Astrocyte (in vitro differentiated cells and primary cell): ENCODE data around the gene SCYGR2. TPM values are rescaled to one million over a fixed set of nuclear protein-coding genes. Genes with fewer than 3 reads are reported as not detected.

Source experiments
- DNase-seq: peaks from one replicate; pipeline ENCODE4 v3.0.0-alpha.2; 2010; ENCODE audit warnings: low read depth
- FAIRE-seq: peaks from 2 replicates; lab custom pipeline; 2011; peaks lifted over from hg19 to GRCh38; lab: Jason Lieb, UNC
- H2AFZ ChIP-seq: 2 replicates; pipeline ENCODE4 v1.6.0; 2012; ENCODE audit warnings: low read depth, low read length, inconsistent platforms
- H3K27ac ChIP-seq: 2 replicates; pipeline ENCODE4 v1.5.1; 2011; ENCODE audit warnings: low read depth, low read length, inconsistent platforms
- H3K27me3 ChIP-seq: 2 replicates; pipeline ENCODE4 v1.6.0; 2011; ENCODE audit warnings: low read length, inconsistent platforms; ENCODE audit not compliant: insufficient read depth
- H3K36me3 ChIP-seq: 2 replicates; pipeline ENCODE4 v1.5.1; 2011; ENCODE audit warnings: low read length, inconsistent platforms; ENCODE audit not compliant: insufficient read depth
- H3K4me1 ChIP-seq: 2 replicates; pipeline ENCODE4 v1.5.1; 2011; ENCODE audit warnings: low read length, inconsistent platforms; ENCODE audit not compliant: insufficient read depth
- H3K4me2 ChIP-seq: 2 replicates; pipeline ENCODE4 v1.6.0; 2012; ENCODE audit warnings: low read length, inconsistent platforms
- H3K4me3 ChIP-seq: 2 replicates; pipeline ENCODE4 v1.5.1; 2011; ENCODE audit warnings: low read depth, mild to moderate bottlenecking, low read length, inconsistent platforms; ENCODE audit not compliant: insufficient read depth
- H3K79me2 ChIP-seq: 2 replicates; pipeline ENCODE4 v1.6.0; 2012; ENCODE audit warnings: mild to moderate bottlenecking, low read length, inconsistent platforms; ENCODE audit not compliant: insufficient read depth
- H3K9ac ChIP-seq: 2 replicates; pipeline ENCODE4 v1.6.0; 2012; ENCODE audit warnings: mild to moderate bottlenecking, low read length, inconsistent platforms
- H3K9me3 ChIP-seq: 2 replicates; pipeline ENCODE4 v1.5.1; 2012; ENCODE audit warnings: low read depth, mild to moderate bottlenecking, low read length, inconsistent platforms; ENCODE audit not compliant: insufficient read depth
- H4K20me1 ChIP-seq: 2 replicates; pipeline ENCODE4 v1.6.0; 2012; ENCODE audit warnings: low read length, inconsistent platforms; ENCODE audit not compliant: insufficient read depth
- H3K27ac Mint-ChIP-seq: one replicate; pipeline ENCODE4 v1.8.0; 2021; ENCODE audit warnings: mild to moderate bottlenecking, mixed read lengths; ENCODE audit not compliant: unreplicated experiment
- H3K27me3 Mint-ChIP-seq: one replicate; pipeline ENCODE4 v1.8.0; 2021; ENCODE audit warnings: low read depth, mixed read lengths; ENCODE audit not compliant: unreplicated experiment
- H3K36me3 Mint-ChIP-seq: one replicate; pipeline ENCODE4 v1.8.0; 2021; ENCODE audit warnings: low read depth, mixed read lengths; ENCODE audit not compliant: unreplicated experiment
- H3K4me1 Mint-ChIP-seq: one replicate; pipeline ENCODE4 v1.8.0; 2021; ENCODE audit warnings: low read depth, mixed read lengths; ENCODE audit not compliant: unreplicated experiment
- H3K4me3 Mint-ChIP-seq: one replicate; pipeline ENCODE4 v1.8.0; 2021; ENCODE audit warnings: mild to moderate bottlenecking, moderate library complexity, mixed read lengths; ENCODE audit not compliant: unreplicated experiment
- H3K9me3 Mint-ChIP-seq: one replicate; pipeline ENCODE4 v1.8.0; 2021; ENCODE audit warnings: mild to moderate bottlenecking, mixed read lengths; ENCODE audit not compliant: unreplicated experiment
- CTCF ChIP-seq: IDR thresholded peaks from 2 replicates; pipeline ENCODE4 v1.5.1; 2011; ENCODE audit warnings: low read depth, mild to moderate bottlenecking, inconsistent platforms, low read length, moderate library complexity; ENCODE audit not compliant: insufficient read depth
- EZH2 ChIP-seq: IDR thresholded peaks from 2 replicates; pipeline ENCODE4 v1.6.1; 2012; ENCODE audit warnings: mild to moderate bottlenecking, low read length, inconsistent platforms; ENCODE audit not compliant: insufficient read depth
- total RNA-seq: library from RNA; stranded (reverse); gene quantifications from 2 replicates; pipeline ENCODE4 v1.2.1, GENCODE V29; 2021

Gene SCYGR2
- total RNA-seq, 1 donor from 2014 or later = not detected

DNA sequence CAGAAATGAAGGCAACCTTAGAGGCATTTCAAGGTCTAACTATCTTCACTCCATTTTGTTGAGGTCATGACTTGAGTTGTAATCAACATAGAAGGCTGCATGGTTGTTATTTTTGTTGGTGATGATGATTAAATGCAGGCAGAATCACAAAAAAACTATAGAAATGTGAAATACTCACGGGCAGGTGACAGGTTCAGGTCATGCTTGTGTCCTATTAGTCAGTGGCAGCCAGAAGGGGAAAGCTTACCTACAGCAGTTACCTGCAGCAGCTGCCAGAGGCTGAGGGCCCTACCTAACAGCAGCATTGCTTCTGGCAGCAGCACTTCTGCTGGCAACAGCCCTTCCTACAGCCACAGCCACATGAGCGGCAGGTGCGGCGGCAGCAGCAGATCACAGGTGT is 15.6 kb downstream of the SCYGR2 start:
- Histone ChIP-seq H3K4me2 (no peak overlapping the region), H3K27ac (no peak overlapping the region), H3K4me3 (no peak overlapping the region), H3K36me3 (no peaks in the 10 kb centered on the region), H3K79me2 (no peaks in the 10 kb centered on the region), H2AFZ (no peak overlapping the region), H3K9me3 (no peaks in the 10 kb centered on the region), H3K4me1 (no peaks in the 10 kb centered on the region), H3K9ac (no peak overlapping the region), H3K27me3 (no peaks in the 10 kb centered on the region), H4K20me1 (no peaks in the 10 kb centered on the region)
- H3K36me3 Mint-ChIP-seq = no peaks in the 10 kb centered on the region
- DNase-seq (no peak), FAIRE-seq (no peak)
- H3K27me3 Mint-ChIP-seq = peaks cover 17% of the 10 kb centered on the region
- peaks cover 3% of the 10 kb centered on the region for H3K4me1 Mint-ChIP-seq
- no peak for TF ChIP-seq EZH2
- TF ChIP-seq CTCF = no peak
- H3K9me3 Mint-ChIP-seq = no peaks in the 10 kb centered on the region
- H3K27ac Mint-ChIP-seq = no peak overlapping the region
- H3K4me3 Mint-ChIP-seq = no peak overlapping the region

GRCh38 chr2:227614740-227615139 is 16.0 kb downstream of the SCYGR2 start, which contains the start of gene SCYGR3:
TSS of gene SCYGR3 (minus strand) at chr2:227614840. CDS start at chr2:227614840, 0 bp downstream.
- Mint-ChIP-seq H3K27ac (peak within 1 kb of the TSS; percentile 53), H3K9me3 (no peaks in the 10 kb centered on the region), H3K4me3 (no peak within 1 kb of the TSS), H3K27me3 (peaks cover 17% of the 10 kb centered on the region), H3K4me1 (peaks cover 3% of the 10 kb centered on the region), H3K36me3 (no peaks in the 10 kb centered on the region)
- FAIRE-seq (no peak), DNase-seq (no peak)
- H3K36me3 ChIP-seq = no peaks in the 10 kb centered on the region
- no peaks in the 10 kb centered on the region for H3K9me3 ChIP-seq
- no peak within 1 kb of the TSS for H3K4me3 ChIP-seq
- H3K4me1 ChIP-seq = no peaks in the 10 kb centered on the region
- no peaks in the 10 kb centered on the region for H3K27me3 ChIP-seq
- no peak for TF ChIP-seq CTCF
- no peak for TF ChIP-seq EZH2
- no peak within 1 kb of the TSS for H2AFZ ChIP-seq
- H3K27ac ChIP-seq = no peak within 1 kb of the TSS
- no peak within 1 kb of the TSS for H3K4me2 ChIP-seq
- H3K9ac ChIP-seq = no peak within 1 kb of the TSS
- H3K79me2 ChIP-seq = no peaks in the 10 kb centered on the region
- no peaks in the 10 kb centered on the region for H4K20me1 ChIP-seq

GRCh38 chr2:227615181-227615580 is 16.5 kb downstream of the SCYGR2 start:
- Histone ChIP-seq H3K4me2 (no peak overlapping the region), H3K79me2 (no peaks in the 10 kb centered on the region), H4K20me1 (no peaks in the 10 kb centered on the region), H3K9ac (no peak overlapping the region), H3K36me3 (no peaks in the 10 kb centered on the region), H2AFZ (no peak overlapping the region), H3K27me3 (no peaks in the 10 kb centered on the region), H3K9me3 (no peaks in the 10 kb centered on the region), H3K27ac (no peak overlapping the region), H3K4me3 (no peak overlapping the region), H3K4me1 (no peaks in the 10 kb centered on the region)
- Mint-ChIP-seq H3K4me3 (no peak overlapping the region), H3K27me3 (peaks cover 17% of the 10 kb centered on the region), H3K27ac (no peak overlapping the region), H3K36me3 (no peaks in the 10 kb centered on the region), H3K4me1 (peaks cover 3% of the 10 kb centered on the region), H3K9me3 (no peaks in the 10 kb centered on the region)
- TF ChIP-seq CTCF (no peak), EZH2 (no peak)
- FAIRE-seq (no peak), DNase-seq (no peak)
